Right lobe of liver (tissue), 4 donors: ENCODE measurements around the gene RGL2.

Experiments
- POLR2A ChIP-seq: fragments of 450-650 bp; IDR thresholded peaks from one replicate; pipeline ENCODE4 v1.6.1; 2017; ENCODE audit warnings: antibody characterized with exemption, mild to moderate bottlenecking
- TF ChIP-seq, protein P1 (sequence below), 4 donors: fragments of 200-600 bp in 3 of 4; fragments of 450-650 bp in 1 of 4; IDR thresholded peaks; one replicate each; pipeline versions ENCODE4 v1.5.1 to v1.8.0; 2016 to 2022; ENCODE audit warnings: antibody characterized with exemption in 4 of 4, mild to moderate bottlenecking in 2 of 4
- donor health status: DM: no; HTN: no; CAD: no.
- donor health status: DM: no; HTN: no; CAD: no.
- donor health status: DM: no; HTN: yes; CAD: no.

DNA sequence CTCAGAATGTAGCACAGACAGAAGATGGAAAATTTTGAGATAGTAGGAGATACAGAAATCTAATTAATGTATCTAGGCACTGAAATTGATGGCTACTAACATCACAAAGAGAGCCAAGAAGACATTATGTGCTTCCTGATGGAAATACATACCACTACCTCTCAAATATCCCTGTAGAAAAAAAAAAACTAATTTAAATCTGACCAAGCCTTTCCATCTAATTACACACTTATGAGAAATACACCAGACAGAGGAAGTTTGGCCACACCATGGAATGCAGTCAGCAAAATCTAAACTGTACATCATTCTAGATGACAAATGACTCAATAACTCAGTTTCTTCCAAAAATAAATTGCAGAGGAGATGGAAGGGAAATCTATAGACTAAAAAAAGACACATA lies 46.0 kb downstream of the RGL2 start:
- TF ChIP-seq POLR2A = no peak
- TF ChIP-seq, protein P1, sequence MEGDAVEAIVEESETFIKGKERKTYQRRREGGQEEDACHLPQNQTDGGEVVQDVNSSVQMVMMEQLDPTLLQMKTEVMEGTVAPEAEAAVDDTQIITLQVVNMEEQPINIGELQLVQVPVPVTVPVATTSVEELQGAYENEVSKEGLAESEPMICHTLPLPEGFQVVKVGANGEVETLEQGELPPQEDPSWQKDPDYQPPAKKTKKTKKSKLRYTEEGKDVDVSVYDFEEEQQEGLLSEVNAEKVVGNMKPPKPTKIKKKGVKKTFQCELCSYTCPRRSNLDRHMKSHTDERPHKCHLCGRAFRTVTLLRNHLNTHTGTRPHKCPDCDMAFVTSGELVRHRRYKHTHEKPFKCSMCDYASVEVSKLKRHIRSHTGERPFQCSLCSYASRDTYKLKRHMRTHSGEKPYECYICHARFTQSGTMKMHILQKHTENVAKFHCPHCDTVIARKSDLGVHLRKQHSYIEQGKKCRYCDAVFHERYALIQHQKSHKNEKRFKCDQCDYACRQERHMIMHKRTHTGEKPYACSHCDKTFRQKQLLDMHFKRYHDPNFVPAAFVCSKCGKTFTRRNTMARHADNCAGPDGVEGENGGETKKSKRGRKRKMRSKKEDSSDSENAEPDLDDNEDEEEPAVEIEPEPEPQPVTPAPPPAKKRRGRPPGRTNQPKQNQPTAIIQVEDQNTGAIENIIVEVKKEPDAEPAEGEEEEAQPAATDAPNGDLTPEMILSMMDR (IDR thresholded peaks at IDR 0.05) = no peak
